GM21423 (cell line): ENCODE measurements around the gene KLHL25.

Experiments
- ATAC-seq: cut with Tn5 transposase; IDR thresholded peaks from one replicate; pipeline ENCODE4 v1.9.1; 2021; ENCODE audit warnings: mild to moderate bottlenecking, moderate library complexity; ENCODE audit not compliant: unreplicated experiment

The KLHL25 gene

DNA sequence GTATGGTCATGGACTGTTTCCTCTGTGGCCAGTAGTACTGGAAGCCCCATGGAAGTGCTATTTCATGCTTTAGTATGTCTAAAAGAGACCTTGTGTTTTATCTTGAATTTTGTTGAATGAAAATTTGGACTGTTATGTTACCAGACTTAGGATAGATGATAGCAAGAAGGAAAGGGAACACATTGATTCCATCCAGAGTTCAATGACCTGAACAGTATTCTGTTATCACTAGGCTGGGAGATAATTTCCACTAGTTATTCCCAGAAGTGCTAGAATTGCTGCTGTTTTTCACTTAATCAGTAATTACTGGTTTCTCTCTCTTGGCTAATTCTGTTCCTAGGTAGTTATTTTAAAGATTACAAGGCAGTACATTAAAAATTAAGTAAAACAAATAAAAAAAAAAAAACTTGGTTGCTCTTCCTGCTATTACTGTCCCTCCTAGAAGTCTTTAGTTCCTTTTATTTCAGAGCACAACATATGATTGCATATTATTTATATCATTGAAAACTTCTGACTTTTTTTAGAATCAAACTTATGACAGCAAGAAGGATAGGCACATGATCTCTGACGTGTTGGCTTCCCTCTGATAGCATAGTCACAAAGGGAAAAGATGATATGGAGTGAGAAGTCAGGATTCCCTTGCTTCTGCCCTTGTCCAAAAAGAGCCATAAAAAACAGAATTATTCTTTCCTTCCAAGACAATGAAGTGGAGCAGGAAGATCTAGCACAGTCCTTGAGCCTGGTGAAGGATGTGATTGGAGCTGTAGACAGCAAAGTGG is 72.2 kb downstream of the KLHL25 start:
- no peak for ATAC-seq

- ATAC-seq: no peak
Observed at GRCh38 chr15:85718981-85719380, 75.7 kb downstream of the KLHL25 start.

- peak; percentile 49 for ATAC-seq
Observed at GRCh38 chr15:85718271-85718971, 76.3 kb downstream of the KLHL25 start.

- ATAC-seq: no peak
Observed at GRCh38 chr15:85717212-85717611, 77.5 kb downstream of the KLHL25 start.

- no peak for ATAC-seq
Observed at GRCh38 chr15:85716261-85716660, 78.5 kb downstream of the KLHL25 start.

GRCh38 chr15:85711580-85712192 is 83.0 kb downstream of the KLHL25 start:
- ATAC-seq: no peak

DNA sequence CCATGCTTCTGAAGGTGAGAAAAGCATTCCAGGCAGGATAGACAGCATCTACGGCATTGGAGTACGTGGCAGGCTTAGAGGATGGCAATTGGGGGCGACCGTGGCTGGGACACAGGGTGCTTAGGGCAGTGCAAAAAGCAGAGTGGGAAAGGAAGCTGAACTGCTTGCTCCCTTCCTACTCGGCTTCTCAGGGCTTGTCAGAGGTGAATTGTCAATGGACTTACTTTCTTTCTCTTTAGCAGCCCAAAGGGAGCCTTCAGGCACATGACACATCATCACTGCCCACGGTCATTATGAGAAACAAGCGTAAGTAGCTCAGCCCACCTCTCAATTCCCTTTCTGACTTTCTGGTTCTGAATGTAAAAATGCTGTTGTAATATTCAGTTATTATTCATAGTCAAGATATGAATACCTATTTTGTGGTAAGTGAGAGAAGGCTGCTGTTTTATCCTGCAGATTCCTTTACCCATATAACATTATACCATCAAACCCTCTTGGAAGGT is 84.3 kb downstream of the KLHL25 start:
- ATAC-seq: peak; percentile 44
